ENCODE results near the gene KIAA1671.

DNA sequence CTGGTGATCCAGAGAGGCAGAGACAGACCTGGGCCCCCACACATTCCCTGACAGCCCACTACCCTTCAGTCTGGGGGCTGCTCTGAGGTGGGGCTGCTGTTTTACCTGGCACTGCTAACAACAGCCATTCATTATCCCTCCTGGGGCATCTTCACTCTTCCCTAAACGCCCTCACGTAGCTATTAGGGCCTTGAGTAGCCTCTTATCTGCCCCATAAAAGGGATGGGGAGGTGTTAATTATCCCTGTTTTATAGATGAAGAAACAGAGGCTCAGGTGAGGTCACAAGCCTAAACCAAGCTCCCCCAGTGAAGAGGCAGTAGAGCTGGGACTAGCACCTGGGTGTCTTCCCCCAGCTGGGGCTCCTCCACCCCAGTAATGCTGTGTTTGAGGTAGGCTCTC is 79.5 kb downstream of the KIAA1671 start:
- TF ChIP-seq RFX5 (IDR thresholded peaks at IDR 0.05; ENCODE audit: low read length) = no peak
- TF ChIP-seq, protein P1, sequence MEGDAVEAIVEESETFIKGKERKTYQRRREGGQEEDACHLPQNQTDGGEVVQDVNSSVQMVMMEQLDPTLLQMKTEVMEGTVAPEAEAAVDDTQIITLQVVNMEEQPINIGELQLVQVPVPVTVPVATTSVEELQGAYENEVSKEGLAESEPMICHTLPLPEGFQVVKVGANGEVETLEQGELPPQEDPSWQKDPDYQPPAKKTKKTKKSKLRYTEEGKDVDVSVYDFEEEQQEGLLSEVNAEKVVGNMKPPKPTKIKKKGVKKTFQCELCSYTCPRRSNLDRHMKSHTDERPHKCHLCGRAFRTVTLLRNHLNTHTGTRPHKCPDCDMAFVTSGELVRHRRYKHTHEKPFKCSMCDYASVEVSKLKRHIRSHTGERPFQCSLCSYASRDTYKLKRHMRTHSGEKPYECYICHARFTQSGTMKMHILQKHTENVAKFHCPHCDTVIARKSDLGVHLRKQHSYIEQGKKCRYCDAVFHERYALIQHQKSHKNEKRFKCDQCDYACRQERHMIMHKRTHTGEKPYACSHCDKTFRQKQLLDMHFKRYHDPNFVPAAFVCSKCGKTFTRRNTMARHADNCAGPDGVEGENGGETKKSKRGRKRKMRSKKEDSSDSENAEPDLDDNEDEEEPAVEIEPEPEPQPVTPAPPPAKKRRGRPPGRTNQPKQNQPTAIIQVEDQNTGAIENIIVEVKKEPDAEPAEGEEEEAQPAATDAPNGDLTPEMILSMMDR (IDR thresholded peaks at IDR 0.05) = no peak
